HepG2 (cell line): Measurements from ENCODE around the gene ZNF813. TPM values are rescaled to one million over a fixed set of nuclear protein-coding genes. Genes with fewer than 3 reads are reported as not detected.

Source experiments
- AKAP8 ChIP-seq: sonication (generic); formaldehyde crosslinking; IDR thresholded peaks from 2 replicates; pipeline ENCODE4 v1.5.1; 2020; ENCODE audit warnings: mild to moderate bottlenecking, missing genetic modification reagents
- CENPBD1 ChIP-seq: sonication (generic); formaldehyde crosslinking; IDR thresholded peaks from 2 replicates; pipeline ENCODE4 v1.8.0; 2022; ENCODE audit warnings: missing genetic modification reagents, low read depth, mild to moderate bottlenecking, borderline replicate concordance
- CHD4 ChIP-seq: fragments of 200-600 bp; sonication (generic); IDR thresholded peaks from 2 replicates; pipeline ENCODE4 v1.7.0; 2017; ENCODE audit warnings: mild to moderate bottlenecking, low read length, borderline replicate concordance
- DR1 ChIP-seq: sonication (generic); formaldehyde crosslinking; IDR thresholded peaks from 2 replicates; pipeline ENCODE4 v1.8.0; 2021; ENCODE audit warnings: mild to moderate bottlenecking, missing genetic modification reagents, inconsistent platforms
- ETV5 ChIP-seq: IDR thresholded peaks from 2 replicates; pipeline ENCODE4 v1.6.1; 2018; ENCODE audit warnings: missing biosample characterization, missing genetic modification reagents, inconsistent platforms, borderline replicate concordance
- FOXA3 ChIP-seq: IDR thresholded peaks from 2 replicates; pipeline ENCODE4 v1.6.1; 2016; ENCODE audit warnings: missing genetic modification reagents, missing compliant biosample characterization
- FOXC1 ChIP-seq: sonication (generic); formaldehyde crosslinking; IDR thresholded peaks from 2 replicates; pipeline ENCODE4 v1.8.0; 2022; ENCODE audit warnings: mild to moderate bottlenecking, missing genetic modification reagents, borderline replicate concordance
- GTF2F1 ChIP-seq: fragments of 150-350 bp; IDR thresholded peaks from 2 replicates; pipeline ENCODE4 v1.6.1; 2014; ENCODE audit warnings: low read length
- HOXA3 ChIP-seq: sonication (generic); formaldehyde crosslinking; IDR thresholded peaks from 2 replicates; pipeline ENCODE4 v1.5.0; 2020; ENCODE audit warnings: missing genetic modification reagents
- IRF2 ChIP-seq: IDR thresholded peaks from 2 replicates; pipeline ENCODE4 v1.6.1; 2018; ENCODE audit warnings: missing genetic modification reagents, missing compliant biosample characterization
- PCBP1 ChIP-seq: fragments of 200-400 bp; formaldehyde crosslinking; IDR thresholded peaks from 2 replicates; pipeline ENCODE4 v1.6.1; 2017; ENCODE audit warnings: mild to moderate bottlenecking, low read depth, low read length, borderline replicate concordance
- RXRA ChIP-seq: sonication (generic); formaldehyde crosslinking; IDR thresholded peaks from 2 replicates; pipeline ENCODE4 v1.5.1; 2020; ENCODE audit warnings: missing genetic modification reagents
- SMAD9 ChIP-seq: sonication (generic); formaldehyde crosslinking; IDR thresholded peaks from 2 replicates; pipeline ENCODE4 v1.5.1; 2020; ENCODE audit warnings: mild to moderate bottlenecking, missing genetic modification reagents
- SMARCE1 ChIP-seq: fragments of 450-650 bp; IDR thresholded peaks from 2 replicates; pipeline ENCODE4 v1.6.1; 2017; ENCODE audit warnings: borderline replicate concordance
- SP2 ChIP-seq: sonication (generic); formaldehyde crosslinking; IDR thresholded peaks from 2 replicates; pipeline ENCODE4 v1.5.1; 2020; ENCODE audit warnings: mild to moderate bottlenecking, missing genetic modification reagents
- TARDBP ChIP-seq: sonication (generic); formaldehyde crosslinking; IDR thresholded peaks from 2 replicates; pipeline ENCODE4 v1.8.0; 2022; ENCODE audit warnings: mild to moderate bottlenecking, missing genetic modification reagents
- TSC22D2 ChIP-seq: sonication (generic); formaldehyde crosslinking; IDR thresholded peaks from 2 replicates; pipeline ENCODE4 v1.5.1; 2020; ENCODE audit warnings: missing genetic modification reagents, mild to moderate bottlenecking, borderline replicate concordance
- USF2 ChIP-seq, 2 experiments: sonication (generic) in 1 of 2; formaldehyde crosslinking in 1 of 2; IDR thresholded peaks; 2 replicates each; pipeline versions ENCODE4 v1.5.1 to v1.6.1; 2011 to 2020; ENCODE audit warnings: borderline replicate concordance in 1 of 2, low read depth in 1 of 2, low read length in 1 of 2, mild to moderate bottlenecking in 1 of 2, missing genetic modification reagents in 1 of 2, moderate library complexity in 1 of 2
- ZFP41 ChIP-seq: sonication (generic); formaldehyde crosslinking; IDR thresholded peaks from 2 replicates; pipeline ENCODE4 v1.4.0; 2020; ENCODE audit warnings: mild to moderate bottlenecking, missing genetic modification reagents, borderline replicate concordance
- ZNF205 ChIP-seq: IDR thresholded peaks from 2 replicates; pipeline ENCODE4 v1.6.1; 2018; ENCODE audit warnings: missing biosample characterization, missing genetic modification reagents
- ZNF264 ChIP-seq: sonication (generic); formaldehyde crosslinking; IDR thresholded peaks from 2 replicates; pipeline ENCODE4 v1.4.0; 2020; ENCODE audit warnings: missing genetic modification reagents
- ZNF274 ChIP-seq: sonication (generic); formaldehyde crosslinking; IDR thresholded peaks from 2 replicates; pipeline ENCODE4 v1.5.1; 2020; ENCODE audit warnings: mild to moderate bottlenecking, missing genetic modification reagents
- ZNF468 ChIP-seq: sonication (generic); formaldehyde crosslinking; IDR thresholded peaks from 2 replicates; pipeline ENCODE4 v1.8.0; 2022; ENCODE audit warnings: mild to moderate bottlenecking, moderate library complexity, missing genetic modification reagents
- ZNF564 ChIP-seq: sonication (generic); formaldehyde crosslinking; IDR thresholded peaks from 2 replicates; pipeline ENCODE4 v1.8.1; 2023; ENCODE audit warnings: mild to moderate bottlenecking, missing genetic modification reagents
- ZNF770 ChIP-seq: sonication (generic); formaldehyde crosslinking; IDR thresholded peaks from 2 replicates; pipeline ENCODE4 v1.5.0; 2020; ENCODE audit warnings: mild to moderate bottlenecking, missing genetic modification reagents
- ZSCAN12 ChIP-seq: sonication (generic); formaldehyde crosslinking; IDR thresholded peaks from 2 replicates; pipeline ENCODE4 v1.9.0; 2021; ENCODE audit warnings: mild to moderate bottlenecking, missing genetic modification reagents
- polyA plus RNA-seq, 8 experiments: library from polyadenylated mRNA; depleted of rRNA in 3 of 8; stranded (reverse) in 7 of 8; unstranded in 1 of 8; fragments of >200 nt; fragmentation: Illumina TruSeq in 4 of 8; extraction: Trizol in 4 of 8; gene quantifications; 2 replicates each; pipeline versions ENCODE4 v1.2.1 to v1.2.3, GENCODE V29; 2011 to 2016; ENCODE audit warnings: low read depth in 4 of 8, missing spikeins in 1 of 8, mixed read lengths in 1 of 8; ENCODE audit not compliant: insufficient read depth in 1 of 8
- total RNA-seq, 5 experiments: library from RNA; depleted of rRNA; stranded (reverse); fragments of >200 nt; fragmentation: Illumina TruSeq; extraction: Trizol; gene quantifications; 2 replicates each; pipeline ENCODE4 v1.2.3, GENCODE V29; 2016; ENCODE audit warnings: low read depth in 1 of 5

ZNF813 gene
- total and polyA plus RNA-seq, 2 of the 13 experiments (the other 11 are each of a cell fraction or from before 2014, with no cell fraction given), result 2.1 to 8.9 TPM

- TF ChIP-seq USF2 (IDR thresholded peaks at IDR 0.05; ENCODE audit: low read depth, low read length), result no peak
- no peak for TF ChIP-seq USF2 (CRISPR knock-in tag; IDR thresholded peaks at IDR 0.05; ENCODE audit: borderline replicate concordance)
- no peak for TF ChIP-seq PCBP1
- TF ChIP-seq RXRA (CRISPR knock-in tag), result no peak
- no peak for TF ChIP-seq ZSCAN12 (CRISPR knock-in tag)
- peak; percentile 64; the same call in 1 of the 2 replicates for TF ChIP-seq IRF2 (CRISPR knock-in tag)
- no peak for TF ChIP-seq FOXA3 (CRISPR knock-in tag)
- no peak for TF ChIP-seq CHD4
- TF ChIP-seq ZNF274 (CRISPR knock-in tag), result no peak
- TF ChIP-seq ZNF468, result no peak
- TF ChIP-seq ZNF564 (CRISPR knock-in tag), result no peak
- TF ChIP-seq HOXA3 (CRISPR knock-in tag), result peak; percentile 79; the same call in 1 of the 2 replicates
- TF ChIP-seq AKAP8 (CRISPR knock-in tag), result no peak
- no peak for TF ChIP-seq TARDBP (CRISPR knock-in tag)
- TF ChIP-seq SMARCE1, result no peak
- no peak for TF ChIP-seq ZNF205 (CRISPR knock-in tag)
- TF ChIP-seq ZFP41, result no peak
- no peak for TF ChIP-seq GTF2F1
- TF ChIP-seq CENPBD1, result no peak
- TF ChIP-seq SP2 (CRISPR knock-in tag), result no peak
- no peak for TF ChIP-seq ZNF264 (CRISPR knock-in tag)
- no peak; the same call in 1 of the 2 replicates for TF ChIP-seq ETV5 (CRISPR knock-in tag)
- TF ChIP-seq TSC22D2 (CRISPR knock-in tag), result no peak
- no peak for TF ChIP-seq DR1 (CRISPR knock-in tag)
- no peak for TF ChIP-seq FOXC1
- no peak for TF ChIP-seq SMAD9 (CRISPR knock-in tag)
- no peak for TF ChIP-seq ZNF770 (CRISPR knock-in tag)
Measured at GRCh38 chr19:53520547-53521372, 53.2 kb downstream of the ZNF813 start (continued).
